ENCODE measurements around the gene HNRNPUL1. TPM values are rescaled to one million over a fixed set of nuclear protein-coding genes. Genes with fewer than 3 reads are reported as not detected.

HNRNPUL1 gene
- total and polyA plus RNA-seq, 2 experiments from 2014 or later: 204 to 207 TPM

DNA sequence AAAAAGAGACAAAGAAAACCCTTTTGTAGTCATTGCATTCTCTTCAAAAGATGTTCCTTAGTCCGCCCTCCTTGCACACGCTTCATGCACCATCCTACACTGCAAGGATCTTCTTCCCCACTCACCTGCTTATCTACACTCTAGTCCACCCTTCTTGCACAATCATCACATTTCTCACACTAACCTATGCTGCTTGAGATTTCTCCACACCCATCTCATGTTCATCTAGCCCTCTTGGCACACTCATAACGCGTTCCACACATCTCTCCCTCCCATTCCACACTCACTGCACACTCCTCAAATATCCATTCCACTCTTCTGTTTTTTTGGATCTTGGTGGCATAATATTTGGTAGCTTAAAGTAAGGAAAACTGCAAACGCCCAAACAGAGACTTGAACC, 22.3 kb upstream of the HNRNPUL1 start (continued):
- TF ChIP-seq REST (IDR thresholded peaks at IDR 0.05; ENCODE audit: unreplicated experiment) (no peak), EZH2 (IDR thresholded peaks at IDR 0.05; ENCODE audit: low read depth, unreplicated experiment) (no peak), ZNF331 (CRISPR knock-in tag; IDR thresholded peaks at IDR 0.05; ENCODE audit: low read depth) (no peak), NANOG (IDR thresholded peaks at IDR 0.05; ENCODE audit: borderline replicate concordance) (no peak), STAT1 (IDR thresholded peaks at IDR 0.05; ENCODE audit: unreplicated experiment) (no peak), POLR2AphosphoS5 (IDR thresholded peaks at IDR 0.05; ENCODE audit: low read depth) (no peak), JUNB (IDR thresholded peaks at IDR 0.05; ENCODE audit: unreplicated experiment) (no peak), EZH2phosphoT487 (IDR thresholded peaks at IDR 0.05; ENCODE audit: unreplicated experiment) (no peak), CREB1 (CRISPR knock-in tag; IDR thresholded peaks at IDR 0.05; ENCODE audit: low read depth) (no peak)
- TF ChIP-seq, protein P1, sequence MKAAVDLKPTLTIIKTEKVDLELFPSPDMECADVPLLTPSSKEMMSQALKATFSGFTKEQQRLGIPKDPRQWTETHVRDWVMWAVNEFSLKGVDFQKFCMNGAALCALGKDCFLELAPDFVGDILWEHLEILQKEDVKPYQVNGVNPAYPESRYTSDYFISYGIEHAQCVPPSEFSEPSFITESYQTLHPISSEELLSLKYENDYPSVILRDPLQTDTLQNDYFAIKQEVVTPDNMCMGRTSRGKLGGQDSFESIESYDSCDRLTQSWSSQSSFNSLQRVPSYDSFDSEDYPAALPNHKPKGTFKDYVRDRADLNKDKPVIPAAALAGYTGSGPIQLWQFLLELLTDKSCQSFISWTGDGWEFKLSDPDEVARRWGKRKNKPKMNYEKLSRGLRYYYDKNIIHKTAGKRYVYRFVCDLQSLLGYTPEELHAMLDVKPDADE (IDR thresholded peaks at IDR 0.05): no peak

DNA sequence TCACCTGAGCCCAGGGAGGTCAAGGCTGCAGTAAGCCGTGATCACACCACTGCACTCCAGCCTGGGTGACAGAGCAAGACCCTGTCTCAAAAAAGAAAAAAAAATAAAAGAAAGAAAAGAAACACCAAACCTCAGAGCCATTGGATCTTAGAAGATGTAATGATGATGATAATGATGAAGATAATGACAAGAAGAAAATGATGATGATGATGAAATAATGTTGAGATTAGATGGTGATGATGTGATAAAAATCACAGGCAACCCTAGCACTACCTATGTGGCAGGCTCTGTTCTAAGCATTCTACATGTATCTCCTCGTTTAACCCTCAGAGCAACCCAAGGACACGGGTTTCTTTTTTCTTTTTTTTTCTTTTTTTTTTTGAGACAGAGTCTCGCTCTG, 20.1 kb upstream of the HNRNPUL1 start:
- Histone ChIP-seq H2AFZ (no peak overlapping the region), H3K4me1 (ENCODE audit: insufficient read depth) (no peaks in the 10 kb centered on the region), H3K4me3 (no peak overlapping the region), H3K36me3 (ENCODE audit: insufficient read depth) (peaks cover 7% of the 10 kb centered on the region; the same call in 1 of the 2 replicates), H3K27me3 (ENCODE audit: insufficient read depth) (no peaks in the 10 kb centered on the region), H4K20me1 (replicated peaks; ENCODE audit: insufficient read depth) (no peaks in the 10 kb centered on the region), H3K79me2 (replicated peaks; ENCODE audit: insufficient read depth) (no peaks in the 10 kb centered on the region), H3K27ac (ENCODE audit: low read depth) (no peak overlapping the region), H3K4me2 (no peak overlapping the region), H3F3A (replicated peaks; ENCODE audit: low read depth) (no peaks in the 10 kb centered on the region), H3K9me2 (ENCODE audit: insufficient read depth) (no peaks in the 10 kb centered on the region)
- no peak overlapping the region for H3K27ac Mint-ChIP-seq
- H3K9me3 Mint-ChIP-seq: no peaks in the 10 kb centered on the region
- H3K27me3 Mint-ChIP-seq (ENCODE audit: insufficient read depth, low read depth, poor library complexity): peaks cover 9% of the 10 kb centered on the region
- no peak for ATAC-seq
- no peak for DNase-seq (ENCODE audit: low spot score)
- no peak overlapping the region for H3K4me3 Mint-ChIP-seq
- peaks cover 25% of the 10 kb centered on the region for H3K36me3 Mint-ChIP-seq (ENCODE audit: low read depth)
- no peaks in the 10 kb centered on the region for H3K4me1 Mint-ChIP-seq
- TF ChIP-seq, protein P1 (IDR thresholded peaks at IDR 0.05): no peak
- TF ChIP-seq EZH2 (IDR thresholded peaks at IDR 0.05; ENCODE audit: low read depth, unreplicated experiment): no peak
- no peak for TF ChIP-seq POLR2AphosphoS5 (IDR thresholded peaks at IDR 0.05; ENCODE audit: low read depth)
- no peak for TF ChIP-seq JUNB (IDR thresholded peaks at IDR 0.05; ENCODE audit: unreplicated experiment)
- TF ChIP-seq CREB1 (CRISPR knock-in tag; IDR thresholded peaks at IDR 0.05; ENCODE audit: low read depth): no peak
- no peak for TF ChIP-seq NANOG (IDR thresholded peaks at IDR 0.05; ENCODE audit: borderline replicate concordance)
- TF ChIP-seq, protein P2, sequence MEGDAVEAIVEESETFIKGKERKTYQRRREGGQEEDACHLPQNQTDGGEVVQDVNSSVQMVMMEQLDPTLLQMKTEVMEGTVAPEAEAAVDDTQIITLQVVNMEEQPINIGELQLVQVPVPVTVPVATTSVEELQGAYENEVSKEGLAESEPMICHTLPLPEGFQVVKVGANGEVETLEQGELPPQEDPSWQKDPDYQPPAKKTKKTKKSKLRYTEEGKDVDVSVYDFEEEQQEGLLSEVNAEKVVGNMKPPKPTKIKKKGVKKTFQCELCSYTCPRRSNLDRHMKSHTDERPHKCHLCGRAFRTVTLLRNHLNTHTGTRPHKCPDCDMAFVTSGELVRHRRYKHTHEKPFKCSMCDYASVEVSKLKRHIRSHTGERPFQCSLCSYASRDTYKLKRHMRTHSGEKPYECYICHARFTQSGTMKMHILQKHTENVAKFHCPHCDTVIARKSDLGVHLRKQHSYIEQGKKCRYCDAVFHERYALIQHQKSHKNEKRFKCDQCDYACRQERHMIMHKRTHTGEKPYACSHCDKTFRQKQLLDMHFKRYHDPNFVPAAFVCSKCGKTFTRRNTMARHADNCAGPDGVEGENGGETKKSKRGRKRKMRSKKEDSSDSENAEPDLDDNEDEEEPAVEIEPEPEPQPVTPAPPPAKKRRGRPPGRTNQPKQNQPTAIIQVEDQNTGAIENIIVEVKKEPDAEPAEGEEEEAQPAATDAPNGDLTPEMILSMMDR (conservative IDR thresholded peaks at IDR 0.05; ENCODE audit: low read depth in 2 of 2): no peak
